GM19193 (cell line): ENCODE measurements around the gene SHANK1.

Experiments
- POLR2A ChIP-seq: IDR thresholded peaks from 4 replicates; pipeline ENCODE4 v1.6.1; 2011; ENCODE audit not compliant: insufficient read depth, insufficient read length; ENCODE audit errors: extremely low read depth

Gene SHANK1

DNA sequence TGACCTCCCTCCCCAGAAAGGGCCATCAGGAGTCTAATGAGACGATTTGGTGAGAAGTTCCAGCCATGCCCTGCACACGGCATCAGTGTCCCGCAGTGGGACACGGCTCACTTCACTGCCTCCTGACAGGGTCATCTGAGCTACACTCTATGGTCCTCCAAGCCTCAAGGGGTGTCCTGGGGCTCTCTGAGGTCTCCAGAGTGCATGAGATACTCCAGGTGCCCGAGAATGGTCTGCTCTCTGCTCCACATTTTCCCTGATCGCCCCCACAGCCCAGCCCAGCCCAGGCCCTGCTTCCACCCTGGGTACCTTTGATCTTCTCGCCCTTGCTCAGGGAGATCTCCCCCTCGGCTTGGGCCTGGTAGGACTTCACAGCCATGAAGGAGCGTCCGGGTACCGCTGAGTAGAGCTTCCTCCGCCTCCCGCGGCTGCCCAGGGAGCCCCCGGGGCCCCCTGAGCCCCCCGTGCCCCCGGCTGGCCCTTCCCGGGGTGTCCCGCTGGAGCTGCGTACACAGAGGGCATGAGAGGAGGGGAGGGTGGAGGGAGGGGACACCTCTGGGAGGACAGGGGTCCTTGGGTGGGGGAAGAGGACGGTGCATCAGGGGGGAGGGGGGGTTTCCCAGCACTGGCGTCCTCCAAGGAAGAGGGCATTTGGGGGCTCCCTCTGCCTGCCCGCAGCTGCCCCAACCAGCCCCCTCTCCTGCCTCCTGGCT lies 17.3 kb downstream of the SHANK1 start:
- no peak for TF ChIP-seq POLR2A

DNA sequence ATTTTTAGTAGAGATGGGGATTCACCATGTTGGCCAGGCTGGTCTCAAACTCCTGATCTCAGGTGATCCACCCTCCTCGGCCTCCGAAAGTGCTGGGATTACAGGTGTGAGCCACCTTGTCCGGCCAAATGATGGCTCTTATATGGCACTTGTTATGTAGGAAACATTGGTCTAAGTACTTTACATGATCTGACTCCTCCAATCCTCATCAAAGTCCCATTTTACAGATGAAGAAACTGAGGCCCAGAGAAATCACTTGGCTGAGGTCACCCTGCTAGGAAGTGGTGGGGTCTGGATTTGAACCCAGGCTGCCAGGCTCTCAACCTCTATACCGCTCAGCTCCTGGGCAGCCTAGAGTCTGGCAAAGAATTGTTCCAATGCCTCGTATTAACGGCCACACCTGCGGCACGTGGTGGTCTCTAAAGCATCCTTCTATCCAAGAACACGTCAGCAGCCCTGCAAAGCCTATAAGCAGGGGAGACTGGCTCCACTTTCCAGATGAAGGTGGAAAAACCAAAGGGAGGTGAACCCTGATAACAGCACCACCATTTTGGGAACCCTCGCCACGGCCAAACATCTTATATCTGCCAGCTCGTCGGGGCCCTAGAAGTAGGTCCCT lies 18.1 kb downstream of the SHANK1 start:
- TF ChIP-seq POLR2A, result no peak

DNA sequence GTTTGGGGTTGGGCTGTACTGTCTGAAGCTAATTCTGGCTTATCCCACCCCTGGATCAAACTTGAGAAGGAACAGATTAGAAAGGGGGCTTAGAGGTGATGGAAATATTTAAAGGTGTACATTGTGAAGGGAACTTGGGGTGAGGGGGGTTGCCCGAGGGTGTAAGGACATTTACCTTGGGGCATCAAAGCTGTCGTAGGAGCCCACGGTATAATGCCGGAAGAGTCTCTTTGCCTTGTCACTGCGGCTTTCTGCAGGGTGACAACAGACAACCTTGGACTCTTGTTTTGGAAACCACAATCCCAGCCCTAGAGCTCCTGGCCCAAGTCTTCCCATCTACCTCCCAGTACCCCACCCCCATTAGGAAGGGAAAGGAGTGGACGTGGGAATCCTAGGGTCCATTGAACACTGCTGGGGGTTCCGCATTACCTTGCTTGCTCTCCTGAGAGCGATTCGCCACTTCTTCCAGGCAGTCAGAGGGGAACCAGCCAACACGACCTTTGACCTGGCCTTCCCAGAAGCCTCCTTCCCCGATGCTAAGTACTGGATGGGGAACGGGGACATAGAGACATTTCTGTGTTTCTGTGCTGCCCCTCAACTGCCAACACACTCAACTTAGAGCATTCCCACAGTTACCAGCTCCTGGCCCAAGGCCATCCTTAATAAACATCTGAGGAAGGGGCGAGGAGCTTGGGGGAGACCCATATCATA lies 22.0 kb downstream of the SHANK1 start:
- no peak for TF ChIP-seq POLR2A

DNA sequence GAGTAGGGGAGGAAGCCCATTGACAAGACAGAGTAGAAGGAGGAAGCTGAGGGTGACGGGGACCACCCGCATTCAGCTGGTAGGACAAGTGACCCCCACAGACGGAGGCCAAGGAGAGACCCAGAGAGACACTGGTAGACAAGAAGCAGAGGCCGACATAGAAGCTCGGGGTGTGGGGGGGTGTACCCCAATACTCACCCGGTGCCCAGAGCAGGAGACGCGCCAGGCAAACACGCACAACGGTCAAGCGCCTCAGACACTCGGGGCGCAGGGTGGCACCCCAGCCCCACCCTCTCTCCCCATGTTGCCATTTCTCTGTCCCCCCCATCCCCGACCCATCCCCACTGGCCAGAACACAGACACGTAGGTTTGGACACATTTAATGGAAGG lies 23.5 kb downstream of the SHANK1 start:
- no peak for TF ChIP-seq POLR2A

DNA sequence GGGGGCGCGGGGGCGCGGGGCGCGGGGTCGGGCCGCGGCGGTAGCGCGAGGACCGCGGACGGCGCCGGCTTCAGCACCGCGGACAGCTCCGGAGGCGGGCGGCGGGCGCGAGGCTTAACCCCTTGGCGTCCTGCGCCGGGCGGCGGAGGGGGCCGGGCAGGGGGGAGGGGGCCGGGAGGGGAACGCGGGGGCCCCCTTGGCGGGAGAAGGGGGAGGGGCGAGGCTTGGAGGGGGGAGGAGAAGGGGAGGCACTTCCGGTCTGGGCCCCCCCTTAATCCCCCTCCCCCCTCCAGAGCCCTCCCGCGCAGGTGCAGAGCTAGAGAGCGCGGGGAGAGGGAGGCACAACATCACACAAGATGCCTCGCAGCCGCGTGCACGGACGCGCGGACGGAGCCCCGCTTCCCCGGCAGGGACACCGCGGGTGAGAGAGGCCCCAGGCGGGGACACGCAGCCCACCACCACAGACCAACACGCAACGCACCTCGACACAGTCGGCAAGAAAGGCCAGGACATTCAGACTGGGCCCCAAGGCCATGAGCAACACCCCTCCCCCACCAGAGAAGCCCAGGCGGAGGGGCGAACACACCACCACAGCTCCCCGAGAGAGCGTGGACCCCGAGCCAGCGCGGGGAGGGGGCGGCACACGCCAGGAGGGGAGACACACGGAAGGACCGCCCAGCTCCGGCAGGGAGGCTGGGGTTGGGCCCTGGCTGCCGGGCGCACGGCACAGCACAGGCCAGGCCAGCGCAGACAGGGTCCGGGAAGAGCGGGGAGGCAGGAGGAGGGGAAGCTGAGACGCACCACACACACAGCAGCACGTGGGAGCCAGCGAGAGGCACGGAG lies 24.1 kb downstream of the SHANK1 start:
- no peak for TF ChIP-seq POLR2A

DNA sequence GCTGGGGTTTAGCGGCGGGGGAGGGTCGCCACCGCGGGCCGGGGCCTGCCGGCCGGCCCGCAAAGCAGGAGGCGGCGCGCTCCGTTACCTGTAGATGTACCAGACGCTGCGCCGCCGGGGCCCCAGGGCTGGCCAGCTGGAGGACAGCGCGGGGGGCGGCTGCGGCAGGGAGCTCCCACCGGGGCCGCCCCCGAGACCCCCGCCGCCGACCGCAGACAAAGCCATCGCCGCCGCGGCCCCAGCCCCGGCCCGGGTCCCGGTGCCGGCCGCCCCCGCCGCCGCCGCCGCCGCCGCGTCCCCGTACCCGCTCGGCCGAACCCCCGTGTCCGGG lies 24.8 kb downstream of the SHANK1 start:
- no peak for TF ChIP-seq POLR2A

DNA sequence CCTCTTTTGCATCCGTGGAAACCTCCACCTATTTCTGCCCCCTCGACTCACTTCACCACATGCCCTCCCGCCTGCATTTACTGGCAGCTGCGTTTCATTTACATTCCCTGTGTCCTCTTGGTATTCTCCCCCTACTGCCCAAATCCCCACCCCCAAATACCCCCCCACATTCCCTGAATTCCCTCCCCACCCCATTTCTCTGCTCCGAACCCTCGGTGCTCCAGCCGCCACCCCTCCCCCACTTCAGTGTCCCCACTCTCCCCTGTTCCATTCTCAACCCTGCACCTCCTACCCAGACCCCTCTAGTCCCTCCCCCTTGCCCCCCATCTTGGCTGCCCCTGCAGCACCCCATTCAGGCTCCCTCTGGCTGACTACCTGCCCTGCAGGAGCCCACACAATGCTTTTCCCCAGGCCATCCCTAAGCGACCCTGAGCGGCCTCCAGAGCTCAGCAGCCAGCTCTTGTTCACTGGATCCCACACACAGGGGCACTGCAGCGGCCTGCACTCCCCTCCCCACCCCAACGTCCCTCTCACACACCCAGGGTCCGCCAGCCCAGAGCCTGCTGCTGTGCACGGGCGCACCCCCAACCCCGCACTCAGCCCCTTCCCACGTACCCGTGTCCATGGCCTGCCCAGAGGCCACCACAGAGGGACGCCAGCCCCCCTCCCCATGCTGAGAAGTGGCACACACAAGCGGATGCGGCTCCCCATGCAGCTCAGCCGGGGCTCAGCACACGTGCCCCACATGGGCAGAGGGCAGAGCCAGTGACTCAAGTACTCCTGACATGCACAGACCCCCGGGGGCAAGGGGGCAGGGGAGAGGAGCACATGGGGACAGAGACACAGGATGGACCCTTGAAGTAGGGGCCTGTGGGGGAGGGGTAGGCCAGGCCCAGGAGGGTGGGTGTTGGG lies 26.3 kb downstream of the SHANK1 start:
- no peak for TF ChIP-seq POLR2A

DNA sequence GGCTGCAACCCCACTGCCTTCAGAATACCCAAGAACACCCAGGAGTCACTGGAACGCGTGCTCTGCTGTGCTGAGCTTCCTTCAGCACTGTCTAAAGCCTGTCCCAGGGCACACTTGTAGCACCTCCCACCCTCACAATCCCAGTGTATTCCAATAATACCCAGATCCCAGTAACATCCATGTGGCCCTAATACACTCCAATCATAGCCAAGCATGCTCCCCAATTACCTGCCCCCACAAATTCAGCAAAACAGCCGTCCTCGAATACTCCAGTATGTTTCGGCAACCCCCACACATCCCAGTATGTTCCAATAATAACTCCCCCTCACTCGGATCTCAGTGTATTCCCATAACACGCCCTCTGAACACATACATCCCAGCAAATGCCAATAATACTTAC lies 29.2 kb downstream of the SHANK1 start:
- no peak for TF ChIP-seq POLR2A

DNA sequence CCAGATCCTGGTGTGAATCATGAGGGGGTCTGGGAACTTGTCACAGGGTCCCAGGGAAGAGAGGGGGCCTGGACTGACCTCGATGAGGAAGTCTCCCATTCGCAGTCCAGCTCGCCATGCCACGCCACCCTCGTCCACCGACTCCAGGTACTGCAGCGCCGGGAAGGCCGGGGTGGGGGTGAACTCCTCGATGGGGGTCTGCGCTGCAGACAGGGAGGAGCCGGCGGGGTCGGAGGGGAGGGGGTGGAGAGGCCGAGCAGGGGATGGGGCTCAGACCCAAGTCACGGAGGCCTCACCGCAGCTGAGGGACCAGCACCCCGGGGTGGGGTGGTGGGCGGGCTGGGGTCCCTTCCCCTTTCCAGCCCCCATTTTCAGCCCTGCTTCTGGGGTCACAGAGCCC lies 30.8 kb downstream of the SHANK1 start:
- TF ChIP-seq POLR2A, result no peak

DNA sequence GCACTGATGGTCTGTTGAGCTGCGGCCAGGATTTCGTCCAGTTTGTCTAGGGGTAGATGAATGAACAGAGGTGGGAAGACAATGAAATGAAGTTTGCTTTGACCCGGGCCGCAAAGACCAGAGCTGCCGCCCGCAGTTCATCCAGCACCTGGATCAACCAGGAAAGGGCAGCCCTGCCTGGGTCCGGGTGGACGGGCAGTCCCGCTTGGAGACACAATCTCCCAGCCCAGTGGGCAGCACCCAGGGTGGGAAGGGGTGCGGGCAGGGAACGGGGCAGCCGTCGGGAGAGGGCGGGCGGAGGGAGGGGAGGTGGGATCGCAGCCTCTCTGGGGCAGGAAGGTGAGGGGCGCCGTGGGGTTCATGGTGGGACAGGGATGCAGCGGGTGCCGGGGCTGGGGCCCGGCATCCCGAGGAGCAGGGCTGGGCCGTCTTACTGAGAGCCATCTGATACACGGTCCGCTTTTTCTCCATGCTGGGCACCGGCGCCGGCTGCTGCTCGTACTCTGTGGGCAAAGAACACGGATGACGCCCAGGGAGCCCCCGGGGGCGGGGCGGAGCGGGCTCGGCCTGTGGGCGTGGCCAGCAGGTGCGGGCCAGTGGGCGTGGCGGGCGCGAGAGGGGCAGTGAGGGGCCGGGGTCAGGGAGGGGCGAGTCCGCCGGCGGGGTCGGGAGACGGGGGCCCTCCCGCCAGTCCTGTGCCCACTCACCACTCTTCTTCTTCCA lies 33.1 kb downstream of the SHANK1 start:
- no peak for TF ChIP-seq POLR2A

DNA sequence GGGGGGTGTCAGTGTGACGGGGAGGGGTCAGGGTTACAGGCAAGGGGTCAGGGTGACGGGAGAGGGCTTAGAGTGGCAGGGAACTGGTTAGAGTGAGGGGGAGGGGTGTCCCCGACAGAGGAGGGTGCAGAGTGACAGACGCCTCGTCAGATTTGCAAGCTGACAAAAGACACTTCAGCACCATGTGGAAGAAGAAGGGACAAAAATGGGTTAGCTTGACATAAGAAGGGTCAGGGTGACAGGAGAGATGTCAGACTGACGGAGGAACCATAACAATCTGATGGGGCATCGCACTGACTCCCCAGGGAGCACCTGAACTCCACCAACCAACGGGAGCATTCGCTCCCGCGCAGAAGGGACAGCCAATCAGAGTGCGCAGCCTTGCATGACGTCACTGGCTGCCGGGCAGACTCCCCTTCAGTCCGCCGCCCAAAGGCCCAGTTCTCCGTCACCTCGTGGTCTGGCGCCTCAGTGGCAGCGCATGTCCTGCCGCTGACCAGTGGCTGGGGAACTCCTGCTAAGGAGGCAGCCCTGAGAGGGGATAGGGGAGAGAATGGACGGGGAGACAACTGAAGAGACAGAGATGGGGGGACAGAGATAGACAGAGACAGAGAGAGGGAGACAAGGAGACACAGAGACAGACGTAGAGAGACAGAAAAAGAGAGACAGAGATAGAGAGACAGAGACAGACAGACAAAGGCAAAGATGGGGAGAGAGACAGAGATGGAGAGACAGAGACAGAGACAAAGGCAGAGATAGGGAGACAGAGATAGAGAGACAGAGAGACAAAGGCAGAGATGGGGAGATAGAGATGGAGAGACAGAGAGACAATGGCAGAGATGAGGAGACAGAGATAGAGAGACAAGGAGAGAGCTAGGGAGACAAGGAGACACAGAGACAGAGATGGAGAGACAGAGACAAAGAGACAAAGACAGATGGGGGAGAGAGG lies 40.2 kb downstream of the SHANK1 start:
- TF ChIP-seq POLR2A, result no peak

DNA sequence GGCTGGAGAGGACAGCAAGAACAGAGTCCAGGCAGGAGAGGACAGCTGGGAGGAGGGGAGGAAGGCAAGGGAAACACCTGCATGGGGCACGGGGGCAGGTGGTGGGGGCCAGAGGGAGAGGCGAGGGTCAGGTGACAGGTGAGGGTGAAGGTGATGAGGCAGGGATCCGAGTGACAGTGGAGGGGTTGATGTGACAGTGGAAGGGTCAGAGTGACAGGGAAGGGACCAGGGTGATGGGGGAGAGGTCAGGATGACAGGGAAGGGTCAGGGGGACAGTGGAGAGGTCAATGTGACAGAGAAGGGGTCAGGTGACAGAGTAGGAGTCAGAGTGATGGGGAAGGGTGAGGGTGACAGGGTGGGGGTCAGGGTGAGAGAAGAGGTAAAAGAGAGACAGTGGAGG lies 41.3 kb downstream of the SHANK1 start:
- TF ChIP-seq POLR2A, result no peak

DNA sequence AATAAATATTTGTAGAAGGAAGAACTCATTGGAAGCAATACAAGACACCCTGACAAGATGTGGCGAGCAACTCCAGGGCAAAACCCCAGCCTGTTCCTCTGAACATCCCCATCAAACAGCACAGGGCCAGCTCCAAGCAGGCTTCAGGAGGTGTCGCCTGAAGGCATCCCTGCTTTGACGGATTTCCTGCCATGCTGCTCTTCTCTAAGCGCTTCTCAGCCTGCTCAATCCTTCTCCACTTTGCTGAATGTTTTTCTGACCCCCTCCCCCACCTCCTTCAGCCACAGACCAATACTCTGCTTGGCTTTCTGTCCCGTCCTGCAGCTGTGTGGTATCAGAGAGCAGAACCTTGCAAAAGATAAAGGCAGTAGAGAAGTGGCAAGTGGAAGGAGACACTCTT lies 42.0 kb downstream of the SHANK1 start:
- TF ChIP-seq POLR2A, result no peak
